SK-N-SH treated with all-trans-retinoic acid at 6 μM for 48 hours (cell line): ENCODE measurements around the gene ADGRD2.

Source experiments
- ATAC-seq: fragments of 200-7000 bp; cut with Tn5 transposase; 3 replicates; pipeline ENCODE4 v1.9.1; 2020; ENCODE audit warnings: mild to moderate bottlenecking, moderate library complexity
- ARNTL ChIP-seq: fragments of 450-650 bp; formaldehyde crosslinking; IDR thresholded peaks from 2 replicates; pipeline ENCODE4 v1.5.0; 2020; ENCODE audit warnings: low read depth, mild to moderate bottlenecking, moderate library complexity, borderline replicate concordance
- BACH2 ChIP-seq: fragments of 250-450 bp; sonication (Bioruptor Pico); IDR thresholded peaks from 2 replicates; pipeline ENCODE4 v1.9.0; 2021; ENCODE audit warnings: mild to moderate bottlenecking, borderline replicate concordance
- CSDC2 ChIP-seq: fragments of 250-450 bp; sonication (Bioruptor Pico); IDR thresholded peaks from 2 replicates; pipeline ENCODE4 v1.5.0; 2020; ENCODE audit warnings: mild to moderate bottlenecking, moderate library complexity
- GLIS3 ChIP-seq: fragments of 250-450 bp; sonication (Bioruptor Pico); IDR thresholded peaks from 2 replicates; pipeline ENCODE4 v1.5.0; 2020; ENCODE audit warnings: mild to moderate bottlenecking, moderate library complexity
- ISL1 ChIP-seq: fragments of 250-450 bp; sonication (Bioruptor Pico); IDR thresholded peaks from 2 replicates; pipeline ENCODE4 v2.1.2; 2022; ENCODE audit warnings: mild to moderate bottlenecking, moderate library complexity
- OSR1 ChIP-seq: fragments of 250-450 bp; sonication (Bioruptor Pico); IDR thresholded peaks from 2 replicates; pipeline ENCODE4 v1.8.0; 2022; ENCODE audit warnings: moderate library complexity, mild to moderate bottlenecking, inconsistent platforms
- PPARA ChIP-seq: fragments of 250-450 bp; sonication (Bioruptor Pico); IDR thresholded peaks from 2 replicates; pipeline ENCODE4 v1.5.0; 2020; ENCODE audit warnings: mild to moderate bottlenecking, borderline replicate concordance
- SNAI2 ChIP-seq: fragments of 250-450 bp; sonication (Bioruptor Pico); IDR thresholded peaks from 2 replicates; pipeline ENCODE4 v1.5.0; 2020; ENCODE audit warnings: mild to moderate bottlenecking, moderate library complexity
- TCF4 ChIP-seq: fragments of 250-450 bp; sonication (Bioruptor Pico); IDR thresholded peaks from 2 replicates; pipeline ENCODE4 v1.8.0; 2021; ENCODE audit warnings: mild to moderate bottlenecking, moderate library complexity, borderline replicate concordance
- TOX ChIP-seq: fragments of 250-450 bp; sonication (Bioruptor Pico); IDR thresholded peaks from 2 replicates; pipeline ENCODE4 v1.8.0; 2021; ENCODE audit warnings: mild to moderate bottlenecking, moderate library complexity, borderline replicate concordance
- ZC3H10 ChIP-seq: fragments of 250-450 bp; sonication (Bioruptor Pico); IDR thresholded peaks from 2 replicates; pipeline ENCODE4 v1.5.1; 2021; ENCODE audit warnings: mild to moderate bottlenecking, moderate library complexity
- ZFP3 ChIP-seq: fragments of 250-450 bp; sonication (Bioruptor Pico); IDR thresholded peaks from 2 replicates; pipeline ENCODE4 v1.5.0; 2020; ENCODE audit warnings: mild to moderate bottlenecking, moderate library complexity
- ZFP30 ChIP-seq: fragments of 450-650 bp; formaldehyde crosslinking; IDR thresholded peaks from 2 replicates; pipeline ENCODE4 v1.5.0; 2022; ENCODE audit warnings: mild to moderate bottlenecking, moderate library complexity
- ZNF70 ChIP-seq: fragments of 450-650 bp; formaldehyde crosslinking; IDR thresholded peaks from 2 replicates; pipeline ENCODE4 v1.5.0; 2020; ENCODE audit warnings: mild to moderate bottlenecking, moderate library complexity
- ZNF8 ChIP-seq: fragments of 450-650 bp; formaldehyde crosslinking; IDR thresholded peaks from 2 replicates; pipeline ENCODE4 v1.5.0; 2020; ENCODE audit warnings: mild to moderate bottlenecking, moderate library complexity
- TF ChIP-seq, protein P1 (sequence below): fragments of 250-450 bp; sonication (Bioruptor Pico); IDR thresholded peaks from 2 replicates; pipeline ENCODE4 v1.8.0; 2020; ENCODE audit warnings: mild to moderate bottlenecking, moderate library complexity, borderline replicate concordance
- TF ChIP-seq, protein P2 (sequence below): fragments of 250-450 bp; sonication (Bioruptor Pico); IDR thresholded peaks from 2 replicates; pipeline ENCODE4 v1.5.0; 2020; ENCODE audit warnings: mild to moderate bottlenecking, moderate library complexity
- TF ChIP-seq, protein P3 (sequence below): fragments of 250-450 bp; sonication (Bioruptor Pico); IDR thresholded peaks from 2 replicates; pipeline ENCODE4 v1.8.0; 2021; ENCODE audit warnings: low read depth, mild to moderate bottlenecking, moderate library complexity, borderline replicate concordance
- TF ChIP-seq, protein P4 (sequence below): fragments of 250-450 bp; sonication (Bioruptor Pico); IDR thresholded peaks from 2 replicates; pipeline ENCODE4 v1.5.1; 2020; ENCODE audit warnings: low read depth, mild to moderate bottlenecking, moderate library complexity
- TF ChIP-seq, protein P5 (sequence below): fragments of 250-450 bp; sonication (Bioruptor Pico); IDR thresholded peaks from 2 replicates; pipeline ENCODE4 v1.5.1; 2021; ENCODE audit warnings: mild to moderate bottlenecking, moderate library complexity

Gene ADGRD2

DNA sequence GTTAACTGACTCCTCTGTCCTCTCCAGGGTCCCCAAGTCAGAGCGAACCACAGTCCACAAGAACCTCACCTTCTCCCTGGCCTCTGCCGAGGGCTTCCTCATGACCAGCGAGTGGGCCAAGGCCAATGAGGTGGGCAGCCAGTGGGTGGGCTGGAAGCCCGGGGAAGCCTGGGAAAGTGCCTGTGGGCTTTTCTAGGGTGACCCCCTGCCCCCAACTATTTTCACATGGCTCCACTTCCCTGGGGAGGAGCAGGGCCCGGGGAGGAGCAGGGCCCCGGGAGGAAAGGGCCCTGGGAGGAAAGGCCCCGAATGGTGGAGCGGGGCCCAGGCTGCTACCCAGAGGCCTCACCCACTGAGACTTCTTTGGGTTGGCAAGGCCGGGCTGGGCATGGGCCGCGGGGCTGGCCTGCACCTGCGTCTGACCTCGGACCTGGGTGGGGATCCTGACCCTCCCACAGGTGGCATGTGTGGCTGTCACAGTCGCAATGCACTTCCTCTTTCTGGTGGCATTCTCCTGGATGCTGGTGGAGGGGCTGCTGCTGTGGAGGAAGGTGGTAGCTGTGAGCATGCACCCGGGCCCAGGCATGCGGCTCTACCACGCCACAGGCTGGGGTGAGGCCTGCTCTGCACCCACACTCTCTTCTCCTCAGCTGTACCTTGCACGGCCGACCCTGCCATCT, 17.9 kb downstream of the ADGRD2 start:
- TF ChIP-seq ZFP3 (no peak), ZNF70 (CRISPR knock-in tag) (no peak), ZNF8 (CRISPR knock-in tag) (no peak), SNAI2 (CRISPR knock-in tag) (no peak), TOX (CRISPR knock-in tag) (no peak), ARNTL (CRISPR knock-in tag) (no peak), TCF4 (no peak), PPARA (no peak), BACH2 (CRISPR knock-in tag) (no peak), CSDC2 (CRISPR knock-in tag) (no peak), OSR1 (no peak), ZC3H10 (no peak), ZFP30 (CRISPR knock-in tag) (no peak), GLIS3 (CRISPR knock-in tag) (no peak)
- TF ChIP-seq, protein P1, sequence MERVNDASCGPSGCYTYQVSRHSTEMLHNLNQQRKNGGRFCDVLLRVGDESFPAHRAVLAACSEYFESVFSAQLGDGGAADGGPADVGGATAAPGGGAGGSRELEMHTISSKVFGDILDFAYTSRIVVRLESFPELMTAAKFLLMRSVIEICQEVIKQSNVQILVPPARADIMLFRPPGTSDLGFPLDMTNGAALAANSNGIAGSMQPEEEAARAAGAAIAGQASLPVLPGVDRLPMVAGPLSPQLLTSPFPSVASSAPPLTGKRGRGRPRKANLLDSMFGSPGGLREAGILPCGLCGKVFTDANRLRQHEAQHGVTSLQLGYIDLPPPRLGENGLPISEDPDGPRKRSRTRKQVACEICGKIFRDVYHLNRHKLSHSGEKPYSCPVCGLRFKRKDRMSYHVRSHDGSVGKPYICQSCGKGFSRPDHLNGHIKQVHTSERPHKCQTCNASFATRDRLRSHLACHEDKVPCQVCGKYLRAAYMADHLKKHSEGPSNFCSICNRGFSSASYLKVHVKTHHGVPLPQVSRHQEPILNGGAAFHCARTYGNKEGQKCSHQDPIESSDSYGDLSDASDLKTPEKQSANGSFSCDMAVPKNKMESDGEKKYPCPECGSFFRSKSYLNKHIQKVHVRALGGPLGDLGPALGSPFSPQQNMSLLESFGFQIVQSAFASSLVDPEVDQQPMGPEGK (CRISPR knock-in tag), result no peak
- TF ChIP-seq, protein P2, sequence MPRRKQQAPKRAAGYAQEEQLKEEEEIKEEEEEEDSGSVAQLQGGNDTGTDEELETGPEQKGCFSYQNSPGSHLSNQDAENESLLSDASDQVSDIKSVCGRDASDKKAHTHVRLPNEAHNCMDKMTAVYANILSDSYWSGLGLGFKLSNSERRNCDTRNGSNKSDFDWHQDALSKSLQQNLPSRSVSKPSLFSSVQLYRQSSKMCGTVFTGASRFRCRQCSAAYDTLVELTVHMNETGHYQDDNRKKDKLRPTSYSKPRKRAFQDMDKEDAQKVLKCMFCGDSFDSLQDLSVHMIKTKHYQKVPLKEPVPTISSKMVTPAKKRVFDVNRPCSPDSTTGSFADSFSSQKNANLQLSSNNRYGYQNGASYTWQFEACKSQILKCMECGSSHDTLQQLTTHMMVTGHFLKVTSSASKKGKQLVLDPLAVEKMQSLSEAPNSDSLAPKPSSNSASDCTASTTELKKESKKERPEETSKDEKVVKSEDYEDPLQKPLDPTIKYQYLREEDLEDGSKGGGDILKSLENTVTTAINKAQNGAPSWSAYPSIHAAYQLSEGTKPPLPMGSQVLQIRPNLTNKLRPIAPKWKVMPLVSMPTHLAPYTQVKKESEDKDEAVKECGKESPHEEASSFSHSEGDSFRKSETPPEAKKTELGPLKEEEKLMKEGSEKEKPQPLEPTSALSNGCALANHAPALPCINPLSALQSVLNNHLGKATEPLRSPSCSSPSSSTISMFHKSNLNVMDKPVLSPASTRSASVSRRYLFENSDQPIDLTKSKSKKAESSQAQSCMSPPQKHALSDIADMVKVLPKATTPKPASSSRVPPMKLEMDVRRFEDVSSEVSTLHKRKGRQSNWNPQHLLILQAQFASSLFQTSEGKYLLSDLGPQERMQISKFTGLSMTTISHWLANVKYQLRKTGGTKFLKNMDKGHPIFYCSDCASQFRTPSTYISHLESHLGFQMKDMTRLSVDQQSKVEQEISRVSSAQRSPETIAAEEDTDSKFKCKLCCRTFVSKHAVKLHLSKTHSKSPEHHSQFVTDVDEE (CRISPR knock-in tag), result no peak
- TF ChIP-seq, protein P3, sequence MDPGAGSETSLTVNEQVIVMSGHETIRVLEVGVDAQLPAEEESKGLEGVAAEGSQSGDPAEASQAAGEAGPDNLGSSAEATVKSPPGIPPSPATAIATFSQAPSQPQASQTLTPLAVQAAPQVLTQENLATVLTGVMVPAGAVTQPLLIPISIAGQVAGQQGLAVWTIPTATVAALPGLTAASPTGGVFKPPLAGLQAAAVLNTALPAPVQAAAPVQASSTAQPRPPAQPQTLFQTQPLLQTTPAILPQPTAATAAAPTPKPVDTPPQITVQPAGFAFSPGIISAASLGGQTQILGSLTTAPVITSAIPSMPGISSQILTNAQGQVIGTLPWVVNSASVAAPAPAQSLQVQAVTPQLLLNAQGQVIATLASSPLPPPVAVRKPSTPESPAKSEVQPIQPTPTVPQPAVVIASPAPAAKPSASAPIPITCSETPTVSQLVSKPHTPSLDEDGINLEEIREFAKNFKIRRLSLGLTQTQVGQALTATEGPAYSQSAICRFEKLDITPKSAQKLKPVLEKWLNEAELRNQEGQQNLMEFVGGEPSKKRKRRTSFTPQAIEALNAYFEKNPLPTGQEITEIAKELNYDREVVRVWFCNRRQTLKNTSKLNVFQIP, result no peak
- TF ChIP-seq, protein P4, sequence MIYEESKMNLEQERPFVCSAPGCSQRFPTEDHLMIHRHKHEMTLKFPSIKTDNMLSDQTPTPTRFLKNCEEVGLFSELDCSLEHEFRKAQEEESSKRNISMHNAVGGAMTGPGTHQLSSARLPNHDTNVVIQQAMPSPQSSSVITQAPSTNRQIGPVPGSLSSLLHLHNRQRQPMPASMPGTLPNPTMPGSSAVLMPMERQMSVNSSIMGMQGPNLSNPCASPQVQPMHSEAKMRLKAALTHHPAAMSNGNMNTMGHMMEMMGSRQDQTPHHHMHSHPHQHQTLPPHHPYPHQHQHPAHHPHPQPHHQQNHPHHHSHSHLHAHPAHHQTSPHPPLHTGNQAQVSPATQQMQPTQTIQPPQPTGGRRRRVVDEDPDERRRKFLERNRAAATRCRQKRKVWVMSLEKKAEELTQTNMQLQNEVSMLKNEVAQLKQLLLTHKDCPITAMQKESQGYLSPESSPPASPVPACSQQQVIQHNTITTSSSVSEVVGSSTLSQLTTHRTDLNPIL (CRISPR knock-in tag), result no peak
- no peak for ATAC-seq

DNA sequence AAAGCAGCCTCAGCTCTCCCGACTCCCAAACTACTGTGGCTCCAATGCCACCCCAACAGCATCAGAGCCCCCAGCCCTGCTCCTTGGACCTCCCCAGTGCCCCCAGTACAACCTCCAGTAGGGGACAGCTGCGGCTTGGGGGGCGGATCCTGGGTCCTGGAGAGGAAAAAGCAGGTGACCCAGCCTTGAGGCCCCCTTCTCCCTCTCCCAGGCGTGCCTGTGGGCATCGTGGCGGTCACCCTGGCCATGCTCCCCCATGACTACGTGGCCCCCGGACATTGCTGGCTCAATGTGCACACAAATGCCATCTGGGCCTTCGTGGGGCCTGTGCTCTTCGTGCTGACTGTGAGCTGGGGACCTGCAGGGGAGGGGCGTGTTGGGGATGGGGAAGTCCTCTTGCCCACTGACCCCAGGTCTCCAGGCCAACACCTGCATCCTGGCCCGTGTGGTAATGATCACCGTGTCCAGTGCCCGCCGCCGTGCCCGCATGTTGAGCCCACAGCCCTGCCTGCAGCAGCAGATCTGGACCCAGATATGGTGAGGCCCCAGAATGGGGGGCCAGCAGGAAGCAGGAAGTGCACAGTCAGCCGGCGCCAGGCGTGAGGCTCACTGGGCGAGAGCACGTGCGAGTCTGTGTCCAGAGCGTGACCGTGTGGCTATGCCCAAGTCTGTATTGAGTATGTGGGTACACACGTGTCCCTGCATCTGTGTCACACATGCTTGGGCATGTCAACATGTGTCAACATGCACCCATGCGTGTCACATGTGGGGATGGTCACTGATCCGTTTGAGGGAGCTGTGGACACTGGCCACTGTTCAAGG, 19.0 kb downstream of the ADGRD2 start:
- no peak for ATAC-seq
- TF ChIP-seq ZC3H10, result no peak
- TF ChIP-seq, protein P1 (CRISPR knock-in tag), result no peak
- TF ChIP-seq ZFP30 (CRISPR knock-in tag), result no peak
- TF ChIP-seq, protein P4 (CRISPR knock-in tag), result no peak
- TF ChIP-seq, protein P5, sequence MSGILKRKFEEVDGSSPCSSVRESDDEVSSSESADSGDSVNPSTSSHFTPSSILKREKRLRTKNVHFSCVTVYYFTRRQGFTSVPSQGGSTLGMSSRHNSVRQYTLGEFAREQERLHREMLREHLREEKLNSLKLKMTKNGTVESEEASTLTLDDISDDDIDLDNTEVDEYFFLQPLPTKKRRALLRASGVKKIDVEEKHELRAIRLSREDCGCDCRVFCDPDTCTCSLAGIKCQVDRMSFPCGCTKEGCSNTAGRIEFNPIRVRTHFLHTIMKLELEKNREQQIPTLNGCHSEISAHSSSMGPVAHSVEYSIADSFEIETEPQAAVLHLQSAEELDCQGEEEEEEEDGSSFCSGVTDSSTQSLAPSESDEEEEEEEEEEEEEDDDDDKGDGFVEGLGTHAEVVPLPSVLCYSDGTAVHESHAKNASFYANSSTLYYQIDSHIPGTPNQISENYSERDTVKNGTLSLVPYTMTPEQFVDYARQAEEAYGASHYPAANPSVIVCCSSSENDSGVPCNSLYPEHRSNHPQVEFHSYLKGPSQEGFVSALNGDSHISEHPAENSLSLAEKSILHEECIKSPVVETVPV, result no peak
- no peak for TF ChIP-seq ISL1 (CRISPR knock-in tag)
- no peak for TF ChIP-seq ZNF70 (CRISPR knock-in tag)
- TF ChIP-seq BACH2 (CRISPR knock-in tag), result no peak
- TF ChIP-seq, protein P3, result no peak
